Colon (tissue), 2 donors: ENCODE measurements around the gene TMEM245.
"Not testable (repeated sequence)": the region's sequence is repeated elsewhere in the genome, so short reads cannot be mapped to it uniquely, and the experiment has no call there.

ENCODE experiments used
- FAIRE-seq: peaks from 2 replicates; lab custom pipeline; 2012; peaks lifted over from hg19 to GRCh38; lab: Jason Lieb, UNC
- donor health status: control.
- donor health status: control.

The TMEM245 gene

DNA sequence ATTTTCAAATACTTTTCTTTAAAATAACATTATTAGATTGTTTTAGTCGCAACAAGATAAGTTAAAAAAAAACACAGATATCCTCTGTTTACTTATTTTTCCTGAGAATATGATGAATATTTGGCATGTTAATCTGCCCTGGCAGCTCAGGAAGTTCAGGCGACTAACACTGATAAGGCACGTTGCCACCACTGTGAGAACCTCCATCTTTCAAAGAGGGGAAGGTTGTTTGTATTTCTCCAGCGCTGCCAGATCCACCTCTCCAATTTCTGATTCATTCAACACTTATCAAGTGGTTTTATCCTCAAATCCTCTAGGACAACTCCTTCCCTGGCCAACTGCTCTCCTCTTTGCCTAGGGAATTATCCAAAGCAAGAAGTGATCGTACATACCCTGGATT lies 128.3 kb downstream of the TMEM245 start:
- no peak for FAIRE-seq

DNA sequence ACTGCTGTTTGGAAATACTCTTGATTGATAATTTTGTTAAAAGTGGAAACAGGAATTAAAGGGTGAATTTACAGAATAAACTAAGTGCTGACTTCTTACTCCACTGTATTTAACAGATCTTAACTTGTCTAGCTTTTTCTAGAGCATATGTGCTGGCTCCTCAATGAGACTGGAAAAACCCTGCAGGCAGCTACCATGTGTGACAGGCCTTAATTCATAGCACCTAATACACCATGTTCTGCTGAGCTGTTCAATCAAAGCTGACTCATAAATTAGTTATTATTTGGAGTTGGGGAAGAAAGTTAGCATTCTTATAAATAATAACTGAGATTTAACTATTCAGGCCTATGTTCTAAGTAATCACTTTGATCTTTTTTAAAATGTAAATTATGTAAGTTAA lies 135.9 kb downstream of the TMEM245 start:
- no peak for FAIRE-seq

- FAIRE-seq, result no peak
Measured at GRCh38 chr9:108980893-108981292, 138.9 kb downstream of the TMEM245 start.

- no peak for FAIRE-seq
Measured at GRCh38 chr9:108978205-108978604, 141.5 kb downstream of the TMEM245 start.

DNA sequence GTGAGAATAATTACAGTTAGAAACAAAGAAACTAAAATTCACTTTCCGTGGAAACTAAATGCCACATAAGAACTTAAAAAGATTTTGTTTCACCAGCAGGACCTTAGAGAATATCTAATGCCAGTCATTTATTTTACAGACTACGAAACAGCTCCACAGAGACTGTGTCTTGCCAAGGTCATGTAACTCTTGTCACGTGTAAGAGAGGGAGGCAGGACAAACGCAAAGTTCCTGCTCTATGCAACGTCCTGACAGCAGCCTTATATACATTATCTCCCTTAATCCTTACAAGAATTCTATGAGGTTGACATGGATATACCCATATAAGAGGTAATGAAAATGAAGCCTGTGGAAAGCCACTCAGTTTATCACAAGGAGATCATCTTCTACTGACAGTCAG lies 145.9 kb downstream of the TMEM245 start:
- no peak for FAIRE-seq

DNA sequence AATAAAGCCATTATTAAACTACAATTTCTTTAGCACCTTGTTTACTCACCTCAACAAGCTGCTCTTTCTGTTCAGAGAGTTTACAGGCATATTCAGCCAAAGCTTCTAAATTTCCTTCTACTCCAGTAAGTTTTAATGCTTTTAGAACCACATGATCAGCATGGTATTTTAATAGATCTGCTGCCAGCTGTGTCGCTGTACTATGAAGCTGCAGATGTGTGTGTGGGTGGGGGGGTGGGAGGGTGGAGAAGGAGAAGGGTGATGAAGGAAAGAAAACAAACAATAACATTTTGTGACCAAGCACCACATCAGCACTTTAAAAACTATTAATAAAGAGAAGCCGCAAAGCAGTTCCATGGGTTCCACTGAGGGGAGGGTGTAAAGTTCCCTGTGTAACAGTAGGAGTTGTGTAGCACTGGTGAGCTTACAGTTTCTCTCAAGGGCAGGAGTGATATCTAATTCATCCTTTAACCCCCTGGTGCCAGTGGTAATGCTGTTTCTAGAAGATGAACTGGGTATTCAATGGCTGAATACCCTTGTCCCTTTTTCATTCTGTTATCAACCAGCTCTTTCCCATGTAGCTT lies 147.0 kb downstream of the TMEM245 start:
- no peak for FAIRE-seq

DNA sequence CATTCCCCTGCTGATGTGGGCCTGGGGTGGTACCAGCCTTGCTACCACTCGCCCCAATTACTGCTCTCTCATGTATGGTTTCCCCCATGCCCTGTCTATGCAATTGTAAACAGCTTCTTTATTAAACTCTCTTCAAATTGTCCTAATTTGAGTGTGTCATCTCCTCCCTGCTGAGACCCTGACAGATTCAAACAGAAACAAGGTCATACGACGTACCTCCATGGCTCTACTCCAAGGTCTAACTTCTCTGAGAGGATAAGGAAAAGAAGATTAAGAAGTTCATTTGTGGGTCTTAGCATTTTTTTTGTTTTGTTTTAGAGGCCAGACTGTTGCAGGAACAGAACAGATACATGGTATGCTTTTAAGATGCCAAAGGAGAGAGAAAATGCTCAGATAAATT lies 147.6 kb downstream of the TMEM245 start:
- FAIRE-seq, result no peak

GRCh38 chr9:108971392-108971791 lies 148.4 kb downstream of the TMEM245 start:
- not testable (repeated sequence) for FAIRE-seq

DNA sequence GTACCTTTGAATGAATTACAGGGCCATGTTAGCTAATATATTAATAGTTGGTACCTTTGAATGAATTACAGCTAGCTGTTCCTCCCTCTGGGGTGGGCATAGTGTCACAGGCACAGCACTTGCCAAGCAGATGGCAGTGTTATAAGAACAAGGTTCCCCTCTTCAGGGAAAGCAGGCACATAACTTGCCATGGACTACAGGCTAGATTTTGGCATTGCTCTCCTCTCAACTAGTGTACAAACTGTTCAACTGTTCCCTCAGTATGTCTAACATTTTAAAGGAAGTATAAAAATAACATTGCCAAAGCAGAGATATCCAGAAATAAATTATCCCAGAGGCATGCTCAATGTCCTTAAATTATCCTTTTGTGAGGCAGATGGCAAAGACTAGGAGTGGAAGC lies 151.8 kb downstream of the TMEM245 start:
- FAIRE-seq, result no peak
